Mesothelial cell of epicardium (in vitro differentiated cells): Measurements from ENCODE around the gene MAP3K5. TPM values are rescaled to one million over a fixed set of nuclear protein-coding genes. Genes with fewer than 3 reads are reported as not detected.

ENCODE experiments used
- DNase-seq, 2 experiments: peaks; one replicate each; pipeline ENCODE4 v3.0.0; 2021; ENCODE audit warnings: low spot score in 2 of 2; ENCODE audit not compliant: unreplicated experiment in 2 of 2
- H3K27ac Mint-ChIP-seq: 2 replicates; pipeline ENCODE4 v1.8.0; 2021; ENCODE audit warnings: mixed read lengths
- H3K27me3 Mint-ChIP-seq: 2 replicates; pipeline ENCODE4 v1.8.0; 2021; ENCODE audit warnings: low read depth, mixed read lengths
- H3K36me3 Mint-ChIP-seq: 2 replicates; pipeline ENCODE4 v1.8.0; 2021; ENCODE audit warnings: mixed read lengths
- H3K4me1 Mint-ChIP-seq: 2 replicates; pipeline ENCODE4 v1.8.0; 2021; ENCODE audit warnings: mixed read lengths
- H3K4me3 Mint-ChIP-seq: 2 replicates; pipeline ENCODE4 v1.8.0; 2021; ENCODE audit warnings: mild to moderate bottlenecking, moderate library complexity, mixed read lengths
- H3K9me3 Mint-ChIP-seq: 2 replicates; pipeline ENCODE4 v1.8.0; 2021; ENCODE audit warnings: mixed read lengths
- CTCF ChIP-seq: fragments of 200-600 bp; sonication (generic); IDR thresholded peaks from one replicate; pipeline ENCODE4 v1.5.0; 2021; ENCODE audit warnings: antibody characterized with exemption; ENCODE audit not compliant: unreplicated experiment
- total RNA-seq: library from RNA; stranded (reverse); gene quantifications from 3 replicates; pipeline ENCODE4 v1.2.1, GENCODE V29; 2021

The MAP3K5 gene
- total RNA-seq, 1 donor from 2014 or later = 8.9 TPM

- no peak overlapping the region for H3K4me3 Mint-ChIP-seq
- H3K27ac Mint-ChIP-seq = no peak overlapping the region
- peaks cover 6% of the 10 kb centered on the region for H3K4me1 Mint-ChIP-seq
- peaks cover 3% of the 10 kb centered on the region for H3K9me3 Mint-ChIP-seq
- DNase-seq = no peak
- TF ChIP-seq CTCF = no peak
- H3K27me3 Mint-ChIP-seq = no peaks in the 10 kb centered on the region
- H3K36me3 Mint-ChIP-seq = peaks cover 1% of the 10 kb centered on the region
Observed at GRCh38 chr6:136539967-136540652, 252.2 kb downstream of the MAP3K5 start.

GRCh38 chr6:136538836-136539235, 253.4 kb downstream of the MAP3K5 start:
- no peak overlapping the region for H3K27ac Mint-ChIP-seq
- DNase-seq = no peak
- peaks cover 3% of the 10 kb centered on the region for H3K9me3 Mint-ChIP-seq
- no peaks in the 10 kb centered on the region for H3K27me3 Mint-ChIP-seq
- TF ChIP-seq CTCF = no peak
- H3K36me3 Mint-ChIP-seq = peaks cover 1% of the 10 kb centered on the region
- peaks cover 6% of the 10 kb centered on the region for H3K4me1 Mint-ChIP-seq
- no peak overlapping the region for H3K4me3 Mint-ChIP-seq

- DNase-seq = no peak
- Mint-ChIP-seq H3K9me3 (peaks cover 3% of the 10 kb centered on the region), H3K4me1 (peaks cover 6% of the 10 kb centered on the region), H3K4me3 (no peak overlapping the region), H3K36me3 (peaks cover 1% of the 10 kb centered on the region), H3K27ac (peak overlapping the region; percentile 64), H3K27me3 (no peaks in the 10 kb centered on the region)
- TF ChIP-seq CTCF = no peak
Observed at GRCh38 chr6:136535880-136536650, 256.2 kb downstream of the MAP3K5 start.

- no peak for TF ChIP-seq CTCF
- H3K9me3 Mint-ChIP-seq = peaks cover 3% of the 10 kb centered on the region
- no peaks in the 10 kb centered on the region for H3K27me3 Mint-ChIP-seq
- H3K4me1 Mint-ChIP-seq = peaks cover 5% of the 10 kb centered on the region
- peaks cover 1% of the 10 kb centered on the region for H3K36me3 Mint-ChIP-seq
- no peak overlapping the region for H3K27ac Mint-ChIP-seq
- H3K4me3 Mint-ChIP-seq = no peak overlapping the region
- no peak for DNase-seq
Observed at GRCh38 chr6:136535017-136535765, 257.1 kb downstream of the MAP3K5 start.

- no peak overlapping the region for H3K4me3 Mint-ChIP-seq
- no peak for TF ChIP-seq CTCF
- peaks cover 3% of the 10 kb centered on the region for H3K9me3 Mint-ChIP-seq
- DNase-seq = no peak
- no peaks in the 10 kb centered on the region for H3K27me3 Mint-ChIP-seq
- peaks cover 1% of the 10 kb centered on the region for H3K36me3 Mint-ChIP-seq
- no peak overlapping the region for H3K27ac Mint-ChIP-seq
- H3K4me1 Mint-ChIP-seq = no peaks in the 10 kb centered on the region
Observed at GRCh38 chr6:136534268-136534667, 258.0 kb downstream of the MAP3K5 start.
